Ureter (tissue), 1 donor: Measurements from ENCODE around the gene KLF9. TPM values are rescaled to one million over a fixed set of nuclear protein-coding genes. Genes with fewer than 3 reads are reported as not detected.

ENCODE experiments used
- DNase-seq: peaks from one replicate; pipeline ENCODE4 v3.0.0-alpha.2; 2020; ENCODE audit warnings: low spot score
- total RNA-seq: library from RNA; stranded (reverse); gene quantifications from one replicate; pipeline ENCODE4 v1.2.4, GENCODE V29; 2023
- donor health status: DM: yes; HTN: yes; CAD: no.

KLF9 gene
- total RNA-seq, 1 donor from 2014 or later: 64.5 TPM

GRCh38 chr9:70422371-70423043, 8.1 kb upstream of the KLF9 start:
- no peak for DNase-seq

DNA sequence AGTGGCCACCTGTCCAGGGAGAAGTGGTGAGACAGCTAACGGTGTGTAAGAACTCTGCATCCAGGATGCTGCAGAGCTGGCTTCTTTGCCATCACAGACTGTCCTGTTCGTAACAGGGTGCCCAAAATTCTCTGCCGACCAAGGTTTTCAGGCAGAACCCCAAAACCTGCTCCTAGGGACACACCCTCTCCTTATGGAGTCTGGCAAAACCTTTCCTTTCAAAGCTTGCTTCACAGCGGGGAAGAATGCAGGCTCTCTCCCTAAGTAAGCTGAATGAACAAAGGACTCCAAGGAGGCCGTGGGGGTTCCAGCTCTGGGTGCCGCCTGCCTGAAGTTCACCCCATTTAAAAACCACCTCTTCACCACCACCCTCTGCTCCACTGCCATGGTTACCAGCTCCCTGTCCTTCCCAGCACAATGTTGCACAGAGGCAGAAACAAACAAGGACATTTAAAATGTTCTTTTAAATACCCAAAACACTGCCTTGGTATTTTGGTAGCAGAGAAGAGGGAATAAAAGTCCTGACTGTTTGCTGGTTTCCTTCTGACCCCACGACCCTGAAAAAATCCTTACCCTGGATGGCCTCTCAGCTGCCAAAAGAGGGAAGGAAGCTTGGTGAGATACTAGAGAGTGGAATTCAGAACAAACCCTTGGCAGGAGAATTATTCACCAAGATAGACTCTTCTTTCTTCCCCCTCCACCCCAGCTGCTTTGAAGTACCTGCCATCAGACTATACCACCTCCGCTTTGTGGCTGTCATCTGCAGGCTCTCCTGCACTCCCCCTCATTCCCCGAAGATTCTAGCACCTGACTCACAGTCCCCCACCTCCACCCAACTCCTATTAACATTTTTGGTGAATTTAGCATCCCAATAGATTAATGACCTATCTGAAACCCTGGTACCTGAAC, 7.1 kb upstream of the KLF9 start:
- no peak for DNase-seq

- DNase-seq: peak; percentile 97
Measured at GRCh38 chr9:70420441-70421271, 6.2 kb upstream of the KLF9 start.

DNA sequence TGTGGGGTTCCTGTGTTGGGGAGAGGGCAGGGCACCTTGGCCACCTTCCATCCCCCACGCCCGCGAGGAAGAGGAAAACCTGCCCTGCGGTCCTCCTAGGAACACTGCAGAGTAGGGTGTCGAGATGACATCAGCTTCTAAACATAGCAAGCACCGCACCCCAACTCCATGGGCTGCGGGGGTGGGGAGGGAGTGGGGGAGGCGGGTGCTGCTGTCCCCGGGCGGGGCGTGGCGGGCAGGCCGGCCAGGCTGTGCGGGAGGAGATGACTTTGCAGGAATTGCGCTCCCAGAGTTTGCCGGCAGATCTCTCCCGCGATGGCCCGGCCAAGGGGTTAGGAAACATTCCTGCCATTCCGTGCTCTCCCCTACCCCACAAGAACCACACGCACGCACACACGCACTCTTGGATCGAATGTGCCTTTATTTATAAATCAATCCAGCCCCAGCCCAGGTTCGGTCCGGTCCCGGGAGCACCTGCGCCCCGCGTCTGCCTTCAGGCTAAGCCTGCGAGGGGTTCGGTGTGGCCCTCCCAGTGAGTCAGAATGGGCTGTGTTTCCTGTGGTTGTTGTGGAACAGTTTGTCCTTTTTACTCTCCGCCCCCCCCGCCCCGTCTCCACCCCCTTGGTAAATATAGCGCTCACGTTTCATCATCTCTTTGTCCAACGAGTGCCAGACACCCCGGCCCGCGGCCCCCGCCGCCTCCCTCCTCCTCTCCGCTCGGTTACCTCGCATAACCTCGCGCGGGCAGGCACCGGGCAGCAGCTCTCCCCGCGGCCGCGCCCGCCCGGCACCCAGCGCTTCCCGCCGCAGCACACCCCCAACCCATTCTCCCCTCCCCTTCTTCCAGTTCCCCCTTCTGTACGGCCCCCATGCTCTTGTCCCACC, 5.3 kb upstream of the KLF9 start:
- peak; percentile 97 for DNase-seq

DNA sequence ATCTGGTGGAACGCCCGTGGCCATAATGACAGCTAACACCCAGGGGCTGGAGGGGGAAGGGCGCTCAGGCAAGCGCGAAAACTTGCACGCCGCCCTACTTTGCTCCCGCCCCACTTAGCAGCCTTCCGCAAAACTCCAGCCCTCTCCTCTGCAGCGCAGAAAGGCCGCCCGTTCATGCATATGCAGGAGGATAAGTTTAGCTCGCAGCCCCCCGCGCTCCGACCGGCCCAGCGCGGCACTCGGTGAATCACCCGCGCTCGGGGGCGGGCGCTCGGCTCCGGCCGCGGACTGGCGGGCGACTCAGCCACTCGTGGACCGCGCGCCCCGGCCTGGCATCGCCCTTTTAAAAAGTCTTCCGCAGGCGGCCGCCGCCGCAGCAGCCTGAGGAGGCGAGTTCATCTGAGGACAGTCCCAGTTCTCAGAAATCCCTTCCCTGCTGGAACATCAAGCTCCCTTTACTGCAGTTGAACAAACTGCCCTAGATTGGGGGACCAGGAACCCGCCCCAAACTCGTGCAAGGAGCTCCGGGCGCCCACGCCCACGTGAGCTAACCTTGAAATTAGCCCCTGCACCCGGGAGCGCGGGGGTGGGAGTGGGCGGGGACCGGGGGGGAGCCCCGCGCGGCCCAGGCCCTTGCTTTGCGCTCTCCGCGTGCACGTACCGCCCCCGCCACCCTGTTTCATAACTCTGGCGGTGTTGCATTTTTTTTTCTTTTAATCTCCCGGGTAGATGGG, 4.5 kb upstream of the KLF9 start:
- DNase-seq: peak; percentile 95

DNA sequence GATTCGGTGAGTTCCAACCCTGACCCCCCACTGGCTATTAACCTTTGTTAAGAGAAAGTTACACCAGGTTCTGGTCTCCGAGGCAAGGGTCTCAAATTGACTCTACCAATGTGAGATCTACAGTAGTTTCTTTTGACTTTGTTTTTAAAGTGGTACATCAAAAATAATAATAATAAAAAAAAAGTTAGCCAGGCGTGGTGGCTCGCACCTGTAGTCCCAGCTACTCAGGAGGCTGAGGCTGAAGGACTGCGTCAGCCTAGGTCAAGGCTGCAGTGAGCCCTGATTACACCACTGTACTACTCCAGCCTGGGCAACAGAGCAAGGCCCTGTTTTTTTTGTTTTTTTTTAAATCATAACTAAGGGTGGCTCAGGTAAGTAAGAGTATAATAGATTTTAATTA, 1.0 kb upstream of the KLF9 start:
- DNase-seq: no peak

GRCh38 chr9:70415041-70415440, 584 bp upstream of the KLF9 start:
- DNase-seq: no peak

DNA sequence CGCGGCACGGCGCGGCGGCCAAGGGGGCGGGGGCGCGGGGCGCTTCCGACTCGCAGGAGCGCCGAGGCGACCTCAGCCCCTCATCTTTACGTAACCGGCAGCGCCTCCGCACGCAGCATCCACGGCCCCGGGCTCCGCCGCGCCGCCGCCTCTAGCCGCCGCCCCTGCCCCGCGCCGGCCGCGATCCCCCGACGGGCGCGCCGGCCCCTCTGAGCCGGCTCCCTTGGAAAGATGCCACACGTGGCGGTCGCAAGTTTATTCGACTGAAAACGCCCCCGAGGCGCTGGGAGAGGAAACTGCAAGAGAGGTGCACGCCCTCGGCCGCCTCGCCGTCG, 1.0 kb downstream of the KLF9 start:
- peak; percentile 52 for DNase-seq

DNA sequence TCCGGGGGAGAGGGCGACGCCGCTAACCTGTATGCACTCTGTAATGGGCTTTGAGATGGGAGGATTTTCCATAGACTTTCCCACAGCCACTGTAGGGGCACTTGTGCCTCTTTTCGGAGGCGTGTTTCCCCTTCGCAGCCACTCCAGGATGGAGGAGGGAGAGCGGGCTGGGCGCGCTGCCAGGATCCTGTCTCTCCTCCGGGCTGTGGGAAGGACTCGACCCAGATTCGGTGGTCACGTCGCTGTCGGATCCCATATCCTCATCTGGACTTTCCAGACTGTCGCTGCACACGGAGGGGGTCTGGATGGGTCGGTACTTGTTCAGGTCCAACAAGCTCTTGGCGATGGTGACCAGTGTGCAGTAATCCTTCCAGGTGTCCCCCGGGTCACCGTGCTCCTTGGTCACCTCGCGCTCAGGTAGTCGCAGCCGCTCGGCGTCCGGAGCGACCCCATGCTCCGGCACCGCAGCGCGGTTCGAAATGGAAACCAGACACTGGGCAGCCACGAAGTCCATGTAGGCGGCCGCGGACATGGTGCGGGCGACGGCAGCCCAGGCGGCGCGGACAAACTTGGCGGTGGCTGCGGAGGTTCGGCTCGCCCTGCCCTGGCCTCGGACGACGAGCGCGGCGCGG, 1.5 kb downstream of the KLF9 start:
- peak; percentile 90 for DNase-seq

DNA sequence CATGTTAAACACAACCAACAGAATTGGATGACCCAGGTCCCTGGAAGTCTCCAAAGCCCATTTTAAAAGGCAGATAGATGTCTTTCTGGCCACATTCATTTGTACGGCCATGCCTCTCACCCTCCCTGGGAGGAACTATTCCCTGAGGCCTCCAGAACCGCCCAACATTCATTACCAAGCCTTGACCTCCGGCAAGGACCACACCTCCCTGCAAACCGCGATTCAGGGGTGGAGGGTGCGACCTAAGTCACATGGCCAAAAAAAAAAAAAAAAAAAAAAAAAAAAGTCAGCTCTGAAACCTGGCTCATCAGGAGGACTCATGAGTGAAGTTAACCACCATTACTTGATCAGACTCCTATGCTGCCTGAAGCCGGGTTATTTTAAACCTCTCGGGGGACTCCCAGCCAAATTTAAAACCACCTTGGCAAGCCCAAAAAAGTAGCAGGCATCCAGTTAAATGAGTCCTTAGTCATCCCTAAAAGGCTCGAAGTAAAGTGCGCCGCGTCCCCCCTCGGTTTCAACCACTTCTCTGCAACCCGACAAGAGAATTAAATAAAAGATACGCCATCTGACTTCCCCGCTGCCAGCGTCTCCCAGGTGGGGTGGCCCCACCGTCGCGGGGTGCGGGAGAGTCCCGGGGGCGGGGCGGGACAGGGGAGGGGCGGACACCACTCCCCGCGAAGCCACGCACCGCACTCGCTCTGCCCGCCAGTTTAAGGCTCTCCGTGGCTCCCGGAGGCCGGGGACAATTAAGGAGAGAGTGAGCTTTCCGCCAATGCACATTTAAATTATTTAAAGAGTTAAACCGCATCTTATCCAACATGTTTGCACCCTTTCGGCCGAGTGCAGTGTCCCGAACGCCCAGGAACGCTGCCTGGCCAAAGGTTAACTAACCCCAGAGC, 2.3 kb downstream of the KLF9 start:
- peak; percentile 80 for DNase-seq

GRCh38 chr9:70411121-70411929, 3.1 kb downstream of the KLF9 start:
- peak; percentile 58 for DNase-seq

GRCh38 chr9:70410368-70410767, 4.1 kb downstream of the KLF9 start:
- DNase-seq: no peak

DNA sequence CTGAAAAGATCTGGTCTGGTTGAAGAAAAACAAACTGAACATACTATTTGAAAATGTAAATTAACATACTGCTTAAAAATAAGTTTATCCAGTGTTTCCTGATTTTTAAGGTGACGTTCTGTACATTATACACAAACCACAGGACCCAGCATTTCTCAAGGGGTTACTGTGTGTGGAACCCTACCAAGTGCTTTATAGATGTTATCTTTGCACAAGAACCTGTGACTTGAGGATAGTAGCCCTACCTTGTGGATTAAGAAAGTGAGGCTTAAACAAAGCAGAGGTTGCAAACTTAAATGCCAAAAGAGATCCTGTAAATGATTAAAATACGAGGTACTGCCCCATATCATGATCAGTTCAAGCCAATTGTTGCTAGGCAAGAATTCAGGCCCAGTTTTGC, 4.7 kb downstream of the KLF9 start:
- DNase-seq: no peak

GRCh38 chr9:70409280-70409679, 5.2 kb downstream of the KLF9 start:
- DNase-seq: no peak

DNA sequence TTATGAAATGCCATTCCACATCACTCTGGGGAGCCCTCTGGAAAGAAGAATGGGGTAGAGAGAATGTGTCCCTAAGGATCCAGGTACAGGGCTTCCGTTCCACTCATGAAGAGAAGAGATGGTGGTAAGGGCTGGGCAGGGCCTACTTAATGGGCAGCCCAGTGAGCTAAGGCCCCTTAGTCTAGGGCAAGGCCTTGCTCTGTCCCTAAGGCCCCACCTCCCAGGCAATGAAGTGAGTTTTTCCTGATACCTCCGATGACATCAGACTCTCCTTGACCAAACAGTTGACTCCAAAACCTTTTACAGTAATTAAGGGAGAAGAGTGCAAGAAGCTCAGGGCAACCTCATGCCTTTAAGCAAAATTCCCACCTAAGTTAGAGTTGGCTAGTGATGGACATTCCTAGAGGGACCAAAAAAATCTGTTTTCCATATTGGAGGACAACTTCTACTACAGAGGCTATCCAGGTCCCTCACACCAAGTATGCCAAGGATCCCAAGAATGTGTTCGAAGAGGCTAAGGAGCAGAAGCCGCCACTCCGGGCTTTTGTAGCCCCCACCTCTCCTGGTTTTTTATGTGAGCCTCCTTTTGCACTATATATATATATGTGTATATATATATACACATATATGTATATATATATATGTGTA, 5.9 kb downstream of the KLF9 start:
- no peak for DNase-seq

- no peak for DNase-seq
Measured at GRCh38 chr9:70407081-70407503, 7.4 kb downstream of the KLF9 start.

- DNase-seq: no peak
Measured at GRCh38 chr9:70406434-70406862, 8.0 kb downstream of the KLF9 start.
